H1 (cell line): ENCODE data around the gene OR11L1. TPM values are rescaled to one million over a fixed set of nuclear protein-coding genes. Genes with fewer than 3 reads are reported as not detected.

Source experiments
- CTCF ChIA-PET: fragments of 300-600 bp; sonication (Branson Sonifier 250); formaldehyde crosslinking; loops from one replicate; lab custom pipeline; 2021; ENCODE audit not compliant: partially characterized antibody; lab: Charles Lee
- POLR2A ChIA-PET: fragments of 300-600 bp; sonication (Branson Sonifier 250); formaldehyde crosslinking; loops from one replicate; lab custom pipeline; 2021; ENCODE audit warnings: inconsistent platforms; ENCODE audit not compliant: partially characterized antibody; lab: Charles Lee
- DNase-seq, 2 experiments: peaks; one replicate each; pipeline versions ENCODE4 v3.0.0 to v3.0.0-alpha.2; 2010 to 2022; ENCODE audit warnings: low spot score in 2 of 2, low read depth in 1 of 2, mixed read lengths in 1 of 2
- FAIRE-seq: peaks from 2 replicates; lab custom pipeline; 2011; peaks lifted over from hg19 to GRCh38; lab: Jason Lieb, UNC
- H2AFZ ChIP-seq: 2 replicates; pipeline ENCODE4 v1.8.1; 2012; ENCODE audit warnings: low read length, inconsistent platforms
- H2AK5ac ChIP-seq: 2 replicates; pipeline ENCODE4 v1.6.1; 2013; ENCODE audit warnings: low read depth, low read length
- H2BK120ac ChIP-seq: replicated peaks from 2 replicates; pipeline ENCODE3; 2013; ENCODE audit warnings: low read depth, low read length, inconsistent platforms
- H2BK12ac ChIP-seq: 2 replicates; pipeline ENCODE4 v1.6.1; 2013; ENCODE audit warnings: low read depth, low read length
- H2BK15ac ChIP-seq: 2 replicates; pipeline ENCODE4 v1.6.1; 2013; ENCODE audit warnings: low read length
- H2BK20ac ChIP-seq: 2 replicates; pipeline ENCODE4 v1.6.1; 2013; ENCODE audit warnings: low read length
- H2BK5ac ChIP-seq: 2 replicates; pipeline ENCODE4 v1.6.1; 2013; ENCODE audit warnings: low read depth, low read length
- H3K14ac ChIP-seq: 2 replicates; pipeline ENCODE4 v1.6.1; 2013; ENCODE audit warnings: inconsistent platforms; ENCODE audit not compliant: insufficient read length
- H3K18ac ChIP-seq: 2 replicates; pipeline ENCODE4 v1.6.1; 2013; ENCODE audit warnings: low read length; ENCODE audit errors: extremely low read depth
- H3K23ac ChIP-seq: 2 replicates; pipeline ENCODE4 v1.6.1; 2013; ENCODE audit warnings: inconsistent platforms; ENCODE audit not compliant: insufficient read length
- H3K23me2 ChIP-seq: 2 replicates; pipeline ENCODE4 v1.6.1; 2013; ENCODE audit warnings: low read depth, low read length
- H3K27ac ChIP-seq: 2 replicates; pipeline ENCODE4 v1.6.1; 2011; ENCODE audit warnings: low read depth, low read length, inconsistent platforms
- H3K27me3 ChIP-seq, 4 experiments: replicated peaks in 1 of 4; 1 replicate in 1 of 4; 2 replicates in 3 of 4; pipeline versions ENCODE4 v1.6.1 to v1.8.1; 2011 to 2013; ENCODE audit warnings: low read length in 3 of 4, mild to moderate bottlenecking in 3 of 4, inconsistent platforms in 2 of 4, mixed read lengths in 2 of 4, moderate library complexity in 1 of 4; ENCODE audit not compliant: control insufficient read depth in 3 of 4, insufficient read depth in 3 of 4; ENCODE audit errors: extremely low read depth in 1 of 4
- H3K36me3 ChIP-seq, 4 experiments: 2 replicates each; pipeline versions ENCODE4 v1.6.1 to v1.8.1; 2011 to 2013; ENCODE audit warnings: mild to moderate bottlenecking in 4 of 4, low read length in 3 of 4, moderate library complexity in 2 of 4, control low read depth in 1 of 4, inconsistent platforms in 1 of 4; ENCODE audit not compliant: insufficient read depth in 4 of 4, control insufficient read depth in 2 of 4
- H3K4ac ChIP-seq: replicated peaks from 2 replicates; pipeline ENCODE3; 2013; ENCODE audit warnings: low read length, low read depth, mixed read lengths, inconsistent platforms; ENCODE audit not compliant: insufficient read length
- H3K4me1 ChIP-seq, 4 experiments: replicated peaks in 1 of 4; 1 replicate in 1 of 4; 2 replicates in 3 of 4; pipeline versions ENCODE4 v1.6.1 to v1.8.1; 2011 to 2013; ENCODE audit warnings: low read length in 3 of 4, inconsistent platforms in 2 of 4, mixed read lengths in 1 of 4; ENCODE audit not compliant: insufficient read depth in 4 of 4, control insufficient read depth in 3 of 4
- H3K4me2 ChIP-seq, 2 experiments: 2 replicates each; pipeline versions ENCODE4 v1.6.1 to v1.8.1; 2011 to 2013; ENCODE audit warnings: low read depth in 2 of 2, low read length in 2 of 2, control low read depth in 1 of 2, inconsistent platforms in 1 of 2, mild to moderate bottlenecking in 1 of 2; ENCODE audit not compliant: insufficient read depth in 1 of 2
- H3K4me3 ChIP-seq, 4 experiments: fragments of 200-600, 300-600 bp in 1 of 4; sonication (generic), shearing (Covaris generic), sonication (Bioruptor Twin) in 1 of 4; 2 replicates each; pipeline versions ENCODE4 v1.5.1 to v1.8.1; 2011 to 2016; ENCODE audit warnings: low read length in 4 of 4, low read depth in 3 of 4, control low read depth in 2 of 4, inconsistent platforms in 2 of 4, mild to moderate bottlenecking in 2 of 4, mixed read lengths in 1 of 4, moderate library complexity in 1 of 4; ENCODE audit not compliant: insufficient read depth in 2 of 4; ENCODE audit errors: extremely low read depth in 1 of 4
- H3K56ac ChIP-seq: replicated peaks from 2 replicates; pipeline ENCODE3; 2013; ENCODE audit warnings: low read depth, mild to moderate bottlenecking, mixed read lengths, low read length, inconsistent platforms; ENCODE audit not compliant: insufficient read length
- H3K79me1 ChIP-seq: 2 replicates; pipeline ENCODE4 v1.6.1; 2013; ENCODE audit warnings: low read depth, low read length, control low read depth
- H3K79me2 ChIP-seq, 2 experiments: 2 replicates each; pipeline versions ENCODE4 v1.6.1 to v1.8.1; 2012 to 2013; ENCODE audit warnings: low read length in 2 of 2, mild to moderate bottlenecking in 2 of 2, inconsistent platforms in 1 of 2; ENCODE audit not compliant: insufficient read depth in 2 of 2, control insufficient read depth in 1 of 2
- H3K9ac ChIP-seq, 4 experiments: replicated peaks in 1 of 4; 1 replicate in 1 of 4; 2 replicates in 3 of 4; pipeline versions ENCODE4 v1.6.1 to v1.8.1; 2011 to 2013; ENCODE audit warnings: low read depth in 3 of 4, low read length in 3 of 4, control low read depth in 2 of 4, mild to moderate bottlenecking in 2 of 4, moderate library complexity in 2 of 4, inconsistent platforms in 1 of 4; ENCODE audit errors: extremely low read depth in 1 of 4
- H3K9me3 ChIP-seq, 2 experiments: 2 replicates each; pipeline versions ENCODE4 v1.6.1 to v1.8.1; 2012 to 2013; ENCODE audit warnings: mild to moderate bottlenecking in 2 of 2, moderate library complexity in 2 of 2, control low read depth in 1 of 2, inconsistent platforms in 1 of 2, low read depth in 1 of 2, low read length in 1 of 2, mixed read lengths in 1 of 2; ENCODE audit not compliant: insufficient read depth in 2 of 2
- H4K20me1 ChIP-seq, 2 experiments: replicated peaks in 1 of 2; 2 replicates each; pipeline versions ENCODE3 to v1.8.1; 2011 to 2013; ENCODE audit warnings: inconsistent platforms in 2 of 2, low read length in 2 of 2, mild to moderate bottlenecking in 1 of 2; ENCODE audit not compliant: insufficient read depth in 2 of 2, control insufficient read depth in 1 of 2
- H4K5ac ChIP-seq: 2 replicates; pipeline ENCODE4 v1.6.1; 2013; ENCODE audit warnings: low read length, low read depth, mixed read lengths, inconsistent platforms; ENCODE audit not compliant: insufficient read length
- H4K8ac ChIP-seq: 2 replicates; pipeline ENCODE4 v1.8.0; 2013; ENCODE audit warnings: mild to moderate bottlenecking, moderate library complexity, low read length, inconsistent platforms; ENCODE audit not compliant: insufficient read depth; ENCODE audit errors: extremely low read depth
- H4K91ac ChIP-seq: replicated peaks from 2 replicates; pipeline ENCODE3; 2013; ENCODE audit warnings: low read length, mixed read lengths, inconsistent platforms; ENCODE audit not compliant: insufficient read length
- CTCF ChIP-seq, 3 experiments: IDR thresholded peaks; 1 replicate in 2 of 3; 2 replicates in 1 of 3; pipeline versions ENCODE4 v1.5.1 to v1.6.1; 2011; ENCODE audit warnings: low read length in 3 of 3, mild to moderate bottlenecking in 3 of 3, inconsistent platforms in 2 of 3, low read depth in 1 of 3, moderate library complexity in 1 of 3; ENCODE audit not compliant: insufficient read depth in 1 of 3; ENCODE audit errors: control extremely low read depth in 1 of 3
- EZH2 ChIP-seq: fragments of 200-600 bp; sonication (generic); IDR thresholded peaks from 2 replicates; pipeline ENCODE4 v1.7.1; 2012; ENCODE audit warnings: low read depth, mild to moderate bottlenecking, moderate library complexity, low read length, inconsistent platforms; ENCODE audit not compliant: severe bottlenecking
- GTF2F1 ChIP-seq: IDR thresholded peaks from 2 replicates; pipeline ENCODE4 v1.6.1; 2012; ENCODE audit warnings: low read depth, low read length, improper control_type of control experiment, borderline replicate concordance
- NRF1 ChIP-seq: IDR thresholded peaks from 2 replicates; pipeline ENCODE4 v1.6.1; 2011; ENCODE audit warnings: mild to moderate bottlenecking, low read depth, low read length, improper control_type of control experiment
- RAD21 ChIP-seq, 2 experiments: IDR thresholded peaks in 1 of 2; conservative IDR thresholded peaks in 1 of 2; 2 replicates each; pipeline ENCODE4 v1.6.1; 2011; ENCODE audit warnings: low read depth in 2 of 2, low read length in 2 of 2, improper control_type of control experiment in 1 of 2, inconsistent platforms in 1 of 2, mild to moderate bottlenecking in 1 of 2, moderate library complexity in 1 of 2
- TAF1 ChIP-seq: IDR thresholded peaks from 2 replicates; pipeline ENCODE4 v1.6.1; 2011; ENCODE audit warnings: mild to moderate bottlenecking, low read depth, low read length
- WGBS, 2 experiments: shearing (Covaris generic) in 1 of 2; methylation state at CpG; one replicate each; pipeline versions ENCODE4 v1.1.6 to v1.1.7; 2013 to 2015; ENCODE audit warnings: low lambda C conversion rate in 2 of 2, mixed read lengths in 2 of 2, inconsistent platforms in 1 of 2, low coverage in 1 of 2, missing lambda C conversion rate in 1 of 2; ENCODE audit not compliant: insufficient replicate concordance in 2 of 2, insufficient coverage in 1 of 2, insufficient read length in 1 of 2; ENCODE audit errors: extremely low coverage in 1 of 2, missing lambda C conversion rate in 1 of 2; 5-methylcytosine and 5-hydroxymethylcytosine counted together
- polyA plus RNA-seq, 7 experiments: library from polyadenylated mRNA; depleted of rRNA in 3 of 7; stranded (reverse) in 5 of 7; unstranded in 2 of 7; fragments of >200 nt in 5 of 7; fragments of 200-250 nt in 2 of 7; gene quantifications; 1 replicate in 5 of 7; 2 replicates in 1 of 7; 4 replicates in 1 of 7; pipeline versions ENCODE4 v1.2.1 to v1.2.3, GENCODE V29; 2011 to 2013; ENCODE audit warnings: missing spikeins in 2 of 7, mixed read lengths in 2 of 7
- total RNA-seq: library from RNA; stranded (reverse); fragmentation: NEBNext Ultra II Directional; extraction: Animal tissue kit (Norgen Biotek cat#: 25700); gene quantifications from 2 replicates; pipeline ENCODE4 v1.2.1, GENCODE V29; 2021
- TF ChIP-seq, protein P1 (sequence below): IDR thresholded peaks from 2 replicates; pipeline ENCODE4 v1.6.1; 2012; ENCODE audit warnings: inconsistent platforms
- TF ChIP-seq, protein P2 (sequence below): IDR thresholded peaks from 2 replicates; pipeline ENCODE4 v1.6.1; 2011; ENCODE audit warnings: low read depth, mild to moderate bottlenecking, low read length; ENCODE audit not compliant: insufficient read depth

Gene OR11L1
- total and polyA plus RNA-seq, 2 of the 8 experiments (the other 6 are each of a cell fraction or from before 2014, with no cell fraction given): not detected

DNA sequence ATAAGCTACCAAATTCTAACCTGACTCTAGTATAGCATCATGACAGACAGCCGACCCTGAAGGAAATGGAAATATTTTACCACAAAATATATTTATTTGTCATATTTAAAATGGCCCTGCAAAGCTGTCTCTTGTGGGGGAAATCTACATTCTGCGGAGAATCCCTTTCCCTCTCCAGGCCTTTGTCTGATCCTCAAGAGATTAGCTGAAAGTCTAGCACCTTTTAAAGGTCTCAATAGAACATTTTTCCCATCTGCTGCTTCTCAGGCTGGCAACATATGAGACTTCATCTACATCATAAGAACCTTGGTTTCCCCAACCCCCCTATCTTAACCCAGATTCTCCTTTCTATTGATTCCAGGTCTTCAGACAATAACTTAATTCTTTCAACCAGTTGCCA is 1.7 kb upstream of the OR11L1 start:
- no peak overlapping the region for H4K8ac ChIP-seq
- no peak overlapping the region for H2AFZ ChIP-seq
- H3K27ac ChIP-seq: no peak overlapping the region
- H2BK12ac ChIP-seq: no peak overlapping the region
- no peak overlapping the region for H2BK5ac ChIP-seq
- peaks cover 54 to 90% of the 10 kb centered on the region in 2 experiments for H3K9me3 ChIP-seq
- ChIA-PET CTCF (interaction anchor here (1.2 kb wide), 1 partner anchor 10 kb away, joined by 4 read pairs; no protein-coding TSS in a partner anchor), POLR2A (no interaction called here)
- H3K79me1 ChIP-seq: no peaks in the 10 kb centered on the region
- no peak overlapping the region for H4K5ac ChIP-seq
- H3K36me3 ChIP-seq: no peaks in the 10 kb centered on the region
- no peak overlapping the region for H3K4me3 ChIP-seq
- no peak overlapping the region for H3K56ac ChIP-seq
- DNase-seq (no peak), FAIRE-seq (no peak)
- H3K4me1 ChIP-seq: peaks cover 0 to 5% (median 0%) of the 10 kb centered on the region in 4 experiments; a peak in 1 of 7 replicates
- no peaks in the 10 kb centered on the region for H3K23me2 ChIP-seq
- H3K18ac ChIP-seq: no peak overlapping the region
- no peaks in the 10 kb centered on the region for H3K27me3 ChIP-seq
- H4K91ac ChIP-seq: no peak overlapping the region
- H3K4me2 ChIP-seq: no peak overlapping the region
- no peaks in the 10 kb centered on the region for H4K20me1 ChIP-seq
- H3K23ac ChIP-seq: no peak overlapping the region
- H2AK5ac ChIP-seq: no peak overlapping the region
- no peak overlapping the region for H2BK15ac ChIP-seq
- no peak overlapping the region for H2BK20ac ChIP-seq
- H3K4ac ChIP-seq: no peak overlapping the region
- no peak overlapping the region for H2BK120ac ChIP-seq
- H3K79me2 ChIP-seq: no peaks in the 10 kb centered on the region
- no peak overlapping the region for H3K9ac ChIP-seq
- no peak overlapping the region for H3K14ac ChIP-seq
- WGBS, 2 experiments: 46% methylated on average over 2 of the region's 2 CpGs; no CpG with 5 or more reads in 1 of the 2 experiments
- no peak for TF ChIP-seq NRF1
- TF ChIP-seq, protein P1, sequence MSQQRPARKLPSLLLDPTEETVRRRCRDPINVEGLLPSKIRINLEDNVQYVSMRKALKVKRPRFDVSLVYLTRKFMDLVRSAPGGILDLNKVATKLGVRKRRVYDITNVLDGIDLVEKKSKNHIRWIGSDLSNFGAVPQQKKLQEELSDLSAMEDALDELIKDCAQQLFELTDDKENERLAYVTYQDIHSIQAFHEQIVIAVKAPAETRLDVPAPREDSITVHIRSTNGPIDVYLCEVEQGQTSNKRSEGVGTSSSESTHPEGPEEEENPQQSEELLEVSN: no peak
- no peak for TF ChIP-seq EZH2
- TF ChIP-seq GTF2F1: no peak
- TF ChIP-seq, protein P2, sequence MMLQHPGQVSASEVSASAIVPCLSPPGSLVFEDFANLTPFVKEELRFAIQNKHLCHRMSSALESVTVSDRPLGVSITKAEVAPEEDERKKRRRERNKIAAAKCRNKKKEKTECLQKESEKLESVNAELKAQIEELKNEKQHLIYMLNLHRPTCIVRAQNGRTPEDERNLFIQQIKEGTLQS: no peak
- no peak for TF ChIP-seq TAF1
- no peak for TF ChIP-seq CTCF (IDR thresholded peaks at IDR 0.05; ENCODE audit: control extremely low read depth in 1 of 3, insufficient read depth in 1 of 3, low read depth in 1 of 3, low read length in 3 of 3)
- no peak for TF ChIP-seq RAD21 (IDR thresholded peaks at IDR 0.05 in 1 of 2, conservative IDR thresholded peaks at IDR 0.05 in 1 of 2; ENCODE audit: low read depth in 2 of 2, low read length in 2 of 2)
